GM13977 (cell line): ENCODE data around the gene YPEL2.
"Not testable (repeated sequence)": the region's sequence is repeated elsewhere in the genome, so short reads cannot be mapped to it uniquely, and the experiment has no call there.

Experiments
- DNase-seq: peaks from one replicate; pipeline ENCODE4 v3.0.0; 2012; ENCODE audit warnings: low spot score
- CTCF ChIP-seq: IDR thresholded peaks from 2 replicates; pipeline ENCODE4 v1.5.1; 2012; ENCODE audit warnings: mild to moderate bottlenecking, control low read depth; ENCODE audit not compliant: insufficient read depth; ENCODE audit errors: extremely low read depth, missing control alignments
- in situ Hi-C: fragments of 300-500 bp; cut with MboI; formaldehyde crosslinking; loops from one replicate; pipeline ENCODE4 v1.12.0; 2022; ENCODE audit warnings: low sequenced_read_pairs, low pct_unique_long_range_greater_than_20kb, mixed read lengths, inconsistent platforms; ENCODE audit not compliant: unreplicated experiment

YPEL2 gene

GRCh38 chr17:59392973-59393679 is 61.7 kb downstream of the YPEL2 start:
- no peak for DNase-seq
- in situ Hi-C loops: no loop called here
- no peak for TF ChIP-seq CTCF

GRCh38 chr17:59393742-59394410 is 62.4 kb downstream of the YPEL2 start:
- in situ Hi-C loops, DNase-seq: not testable (repeated sequence)

GRCh38 chr17:59396134-59396826 is 64.8 kb downstream of the YPEL2 start:
- in situ Hi-C loops: no loop called here
- no peak for TF ChIP-seq CTCF
- DNase-seq: no peak

- no peak for TF ChIP-seq CTCF
- DNase-seq: no peak
- in situ Hi-C loops: no loop called here
Observed at GRCh38 chr17:59397316-59398073, 66.0 kb downstream of the YPEL2 start.

GRCh38 chr17:59399914-59400313 is 68.5 kb downstream of the YPEL2 start:
- TF ChIP-seq CTCF: no peak
- DNase-seq: no peak
- in situ Hi-C loops: no loop called here

GRCh38 chr17:59400858-59401257 is 69.4 kb downstream of the YPEL2 start:
- TF ChIP-seq CTCF: no peak
- in situ Hi-C loops: no loop called here
- DNase-seq: no peak
